Chondrocyte (in vitro differentiated cells): ENCODE measurements around the gene PTPRE. TPM values are rescaled to one million over a fixed set of nuclear protein-coding genes. Genes with fewer than 3 reads are reported as not detected.

Source experiments
- DNase-seq: peaks from one replicate; pipeline ENCODE4 v3.0.0; 2021; ENCODE audit warnings: mixed read lengths, low spot score
- H3K27ac Mint-ChIP-seq: one replicate; pipeline ENCODE4 v1.8.0; 2021; ENCODE audit warnings: mild to moderate bottlenecking, moderate library complexity, mixed read lengths; ENCODE audit not compliant: unreplicated experiment
- H3K27me3 Mint-ChIP-seq: 2 replicates; pipeline ENCODE4 v1.8.0; 2021; ENCODE audit warnings: low read depth, mixed read lengths
- H3K36me3 Mint-ChIP-seq: 2 replicates; pipeline ENCODE4 v1.8.0; 2021; ENCODE audit warnings: low read depth, mixed read lengths
- H3K4me1 Mint-ChIP-seq: 2 replicates; pipeline ENCODE4 v1.8.0; 2021; ENCODE audit warnings: low read depth, mild to moderate bottlenecking, mixed read lengths
- H3K4me3 Mint-ChIP-seq: one replicate; pipeline ENCODE4 v1.8.0; 2021; ENCODE audit warnings: mild to moderate bottlenecking, moderate library complexity, mixed read lengths; ENCODE audit not compliant: unreplicated experiment
- H3K9me3 Mint-ChIP-seq: 2 replicates; pipeline ENCODE4 v1.8.0; 2021; ENCODE audit warnings: low read depth, mixed read lengths
- total RNA-seq: library from RNA; stranded (reverse); gene quantifications from 3 replicates; pipeline ENCODE4 v1.2.1, GENCODE V29; 2021
- TF ChIP-seq, protein P1 (sequence below): fragments of 200-600 bp; sonication (generic); IDR thresholded peaks from 2 replicates; pipeline ENCODE4 v1.5.0; 2021; ENCODE audit warnings: antibody characterized with exemption, mild to moderate bottlenecking, moderate library complexity

PTPRE gene
- total RNA-seq, 1 donor from 2014 or later = 6.2 TPM

- no peaks in the 10 kb centered on the region for H3K27me3 Mint-ChIP-seq
- H3K36me3 Mint-ChIP-seq = no peaks in the 10 kb centered on the region
- TF ChIP-seq, protein P1, sequence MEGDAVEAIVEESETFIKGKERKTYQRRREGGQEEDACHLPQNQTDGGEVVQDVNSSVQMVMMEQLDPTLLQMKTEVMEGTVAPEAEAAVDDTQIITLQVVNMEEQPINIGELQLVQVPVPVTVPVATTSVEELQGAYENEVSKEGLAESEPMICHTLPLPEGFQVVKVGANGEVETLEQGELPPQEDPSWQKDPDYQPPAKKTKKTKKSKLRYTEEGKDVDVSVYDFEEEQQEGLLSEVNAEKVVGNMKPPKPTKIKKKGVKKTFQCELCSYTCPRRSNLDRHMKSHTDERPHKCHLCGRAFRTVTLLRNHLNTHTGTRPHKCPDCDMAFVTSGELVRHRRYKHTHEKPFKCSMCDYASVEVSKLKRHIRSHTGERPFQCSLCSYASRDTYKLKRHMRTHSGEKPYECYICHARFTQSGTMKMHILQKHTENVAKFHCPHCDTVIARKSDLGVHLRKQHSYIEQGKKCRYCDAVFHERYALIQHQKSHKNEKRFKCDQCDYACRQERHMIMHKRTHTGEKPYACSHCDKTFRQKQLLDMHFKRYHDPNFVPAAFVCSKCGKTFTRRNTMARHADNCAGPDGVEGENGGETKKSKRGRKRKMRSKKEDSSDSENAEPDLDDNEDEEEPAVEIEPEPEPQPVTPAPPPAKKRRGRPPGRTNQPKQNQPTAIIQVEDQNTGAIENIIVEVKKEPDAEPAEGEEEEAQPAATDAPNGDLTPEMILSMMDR = no peak
- no peak overlapping the region for H3K27ac Mint-ChIP-seq
- H3K4me3 Mint-ChIP-seq = no peak overlapping the region
- H3K9me3 Mint-ChIP-seq = no peaks in the 10 kb centered on the region
- DNase-seq = no peak
- H3K4me1 Mint-ChIP-seq = no peaks in the 10 kb centered on the region
Observed at GRCh38 chr10:127964621-127965020, 57.7 kb downstream of the PTPRE start.

- Mint-ChIP-seq H3K4me3 (no peak overlapping the region), H3K27me3 (no peaks in the 10 kb centered on the region), H3K36me3 (peaks cover 1% of the 10 kb centered on the region), H3K9me3 (no peaks in the 10 kb centered on the region), H3K27ac (no peak overlapping the region), H3K4me1 (no peaks in the 10 kb centered on the region)
- TF ChIP-seq, protein P1 = no peak
- DNase-seq = no peak
Observed at GRCh38 chr10:127966875-127967274, 60.0 kb downstream of the PTPRE start.

GRCh38 chr10:127968027-127968441 is 61.1 kb downstream of the PTPRE start:
- no peak for DNase-seq
- Mint-ChIP-seq H3K36me3 (peaks cover 1% of the 10 kb centered on the region), H3K9me3 (no peaks in the 10 kb centered on the region), H3K27me3 (no peaks in the 10 kb centered on the region), H3K4me1 (no peaks in the 10 kb centered on the region), H3K27ac (no peak overlapping the region), H3K4me3 (no peak overlapping the region)
- TF ChIP-seq, protein P1 = no peak

GRCh38 chr10:127968659-127969058 is 61.8 kb downstream of the PTPRE start:
- Mint-ChIP-seq H3K27me3 (no peaks in the 10 kb centered on the region), H3K36me3 (peaks cover 1% of the 10 kb centered on the region), H3K4me3 (no peak overlapping the region), H3K9me3 (no peaks in the 10 kb centered on the region), H3K27ac (no peak overlapping the region), H3K4me1 (no peaks in the 10 kb centered on the region)
- TF ChIP-seq, protein P1 = no peak
- DNase-seq = no peak

DNA sequence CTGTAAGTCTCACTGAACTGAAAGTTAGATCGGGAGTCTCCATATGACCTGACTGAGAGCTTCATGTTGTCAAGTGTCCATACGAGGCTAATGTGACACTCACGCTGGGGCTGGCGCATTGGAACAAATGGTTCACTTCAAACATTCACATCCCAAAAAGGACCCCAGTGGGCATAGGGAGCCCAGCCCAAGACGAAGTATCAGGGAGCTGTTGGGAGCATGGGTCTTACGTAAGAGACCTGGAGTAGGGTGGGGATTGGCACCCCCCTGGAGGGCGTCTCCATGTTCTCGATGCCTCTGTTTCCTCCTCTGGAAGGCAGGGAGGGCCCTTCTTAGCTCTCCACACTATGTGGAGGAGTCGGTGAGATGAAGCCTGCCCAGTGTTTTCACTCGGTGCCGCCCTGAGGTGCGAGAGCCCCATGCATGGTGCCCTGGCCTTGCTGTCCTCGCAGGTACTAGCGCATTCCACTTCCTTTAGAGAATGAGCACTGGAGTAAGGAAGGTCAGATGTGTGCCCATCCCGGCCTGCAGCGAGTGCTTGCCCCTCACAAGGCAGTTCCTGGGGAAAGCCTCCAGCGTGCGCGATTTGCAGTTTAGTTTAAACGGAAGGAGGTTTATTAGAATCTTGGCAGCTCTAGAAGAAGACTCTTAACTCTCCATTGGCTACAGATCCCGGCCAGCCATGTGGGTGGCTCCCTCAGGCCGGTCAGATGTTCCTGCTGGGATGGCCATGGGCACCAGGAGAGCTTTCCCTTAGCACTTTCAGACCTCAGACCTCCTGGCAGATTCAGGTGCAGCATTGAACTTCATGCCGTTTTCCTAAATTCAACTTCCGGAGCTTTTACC is 64.4 kb downstream of the PTPRE start:
- DNase-seq = no peak
- Mint-ChIP-seq H3K9me3 (no peaks in the 10 kb centered on the region), H3K4me1 (peaks cover 5% of the 10 kb centered on the region), H3K27me3 (no peaks in the 10 kb centered on the region), H3K27ac (no peak overlapping the region), H3K4me3 (no peak overlapping the region), H3K36me3 (peaks cover 1% of the 10 kb centered on the region)
- TF ChIP-seq, protein P1 = no peak
